Measurements from ENCODE around the gene HIGD1A. TPM values are rescaled to one million over a fixed set of nuclear protein-coding genes. Genes with fewer than 3 reads are reported as not detected.

Gene HIGD1A
- total RNA-seq, 2 donors from 2014 or later = 163 to 169 TPM

- Histone ChIP-seq H3K4me1 (ENCODE audit: control insufficient read depth in 1 of 2, low read depth in 2 of 2) (peaks cover 0 to 9% of the 10 kb centered on the region in 2 donors), H3K27me3 (replicated peaks; ENCODE audit: insufficient read depth) (no peaks in the 10 kb centered on the region), H3K4me3 (no peak overlapping the region), H3K27ac (no peak overlapping the region), H3K36me3 (no peaks in the 10 kb centered on the region), H3K9me3 (no peaks in the 10 kb centered on the region)
- DNase-seq (ENCODE audit: low spot score) (no peak), ATAC-seq (ENCODE audit: insufficient number of reproducible peaks, low FRiP score, low read depth) (no peak)
- TF ChIP-seq, protein P1, sequence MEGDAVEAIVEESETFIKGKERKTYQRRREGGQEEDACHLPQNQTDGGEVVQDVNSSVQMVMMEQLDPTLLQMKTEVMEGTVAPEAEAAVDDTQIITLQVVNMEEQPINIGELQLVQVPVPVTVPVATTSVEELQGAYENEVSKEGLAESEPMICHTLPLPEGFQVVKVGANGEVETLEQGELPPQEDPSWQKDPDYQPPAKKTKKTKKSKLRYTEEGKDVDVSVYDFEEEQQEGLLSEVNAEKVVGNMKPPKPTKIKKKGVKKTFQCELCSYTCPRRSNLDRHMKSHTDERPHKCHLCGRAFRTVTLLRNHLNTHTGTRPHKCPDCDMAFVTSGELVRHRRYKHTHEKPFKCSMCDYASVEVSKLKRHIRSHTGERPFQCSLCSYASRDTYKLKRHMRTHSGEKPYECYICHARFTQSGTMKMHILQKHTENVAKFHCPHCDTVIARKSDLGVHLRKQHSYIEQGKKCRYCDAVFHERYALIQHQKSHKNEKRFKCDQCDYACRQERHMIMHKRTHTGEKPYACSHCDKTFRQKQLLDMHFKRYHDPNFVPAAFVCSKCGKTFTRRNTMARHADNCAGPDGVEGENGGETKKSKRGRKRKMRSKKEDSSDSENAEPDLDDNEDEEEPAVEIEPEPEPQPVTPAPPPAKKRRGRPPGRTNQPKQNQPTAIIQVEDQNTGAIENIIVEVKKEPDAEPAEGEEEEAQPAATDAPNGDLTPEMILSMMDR (IDR thresholded peaks at IDR 0.05) = no peak
Observed at GRCh38 chr3:42755681-42756578, 48.4 kb downstream of the HIGD1A start.

- ATAC-seq (ENCODE audit: insufficient number of reproducible peaks, low FRiP score, low read depth) = no peak
- no peak overlapping the region for H3K27ac ChIP-seq
- TF ChIP-seq, protein P1 (IDR thresholded peaks at IDR 0.05) = no peak
- no peaks in the 10 kb centered on the region for H3K9me3 ChIP-seq
- no peak for DNase-seq (ENCODE audit: low spot score)
- H3K27me3 ChIP-seq (replicated peaks; ENCODE audit: insufficient read depth) = no peaks in the 10 kb centered on the region
- no peaks in the 10 kb centered on the region for H3K36me3 ChIP-seq
- peaks cover 0 to 26% of the 10 kb centered on the region in 2 donors for H3K4me1 ChIP-seq (ENCODE audit: control insufficient read depth in 1 of 2, low read depth in 2 of 2)
- no peak overlapping the region for H3K4me3 ChIP-seq
Observed at GRCh38 chr3:42753757-42754156, 50.5 kb downstream of the HIGD1A start.

DNA sequence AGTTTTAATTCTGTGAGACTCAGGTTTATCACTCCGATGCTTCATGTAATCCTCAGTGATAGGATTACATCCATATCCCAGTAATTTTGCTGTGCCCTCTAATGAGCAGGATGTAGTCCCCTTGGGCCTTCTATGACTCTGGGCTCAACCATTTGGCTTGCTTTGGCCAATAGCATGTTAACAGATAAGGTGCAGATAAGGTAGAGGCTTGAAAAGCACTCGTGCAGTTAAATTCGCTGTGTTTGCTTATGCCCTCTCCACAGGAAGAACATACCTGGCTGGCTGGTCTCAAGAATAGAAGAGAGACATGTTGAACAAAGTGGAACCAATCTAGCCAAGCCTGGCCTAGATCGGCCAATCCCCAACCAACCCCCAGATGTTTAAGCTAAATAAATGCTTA is 51.3 kb downstream of the HIGD1A start:
- Histone ChIP-seq H3K27ac (no peak overlapping the region), H3K36me3 (no peaks in the 10 kb centered on the region), H3K9me3 (no peaks in the 10 kb centered on the region), H3K4me3 (no peak overlapping the region), H3K4me1 (ENCODE audit: control insufficient read depth in 1 of 2, low read depth in 2 of 2) (peaks cover 0 to 34% of the 10 kb centered on the region in 2 donors), H3K27me3 (replicated peaks; ENCODE audit: insufficient read depth) (no peaks in the 10 kb centered on the region)
- ATAC-seq (ENCODE audit: insufficient number of reproducible peaks, low FRiP score, low read depth) = no peak
- TF ChIP-seq, protein P1 (IDR thresholded peaks at IDR 0.05) = no peak
- no peak for DNase-seq (ENCODE audit: low spot score)

DNA sequence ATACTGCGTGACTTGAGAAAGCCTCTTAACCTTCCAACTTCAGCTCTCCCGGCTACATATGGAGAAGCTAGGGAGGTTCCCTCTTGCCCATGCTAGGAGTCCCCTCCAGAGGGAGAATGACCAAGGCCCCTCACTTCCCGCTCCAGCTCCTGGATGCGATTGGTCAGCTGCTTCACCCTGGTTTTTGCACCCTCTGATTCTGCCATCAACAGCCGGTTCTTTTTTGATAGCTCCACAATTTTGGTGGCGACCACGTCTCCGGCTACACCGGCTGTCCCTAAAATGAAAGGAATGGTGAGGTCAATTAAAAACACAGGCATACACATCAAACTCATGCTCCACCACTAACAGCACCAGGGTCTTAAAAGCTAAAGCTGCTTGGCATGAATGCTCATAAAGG is 51.8 kb downstream of the HIGD1A start:
- no peak for DNase-seq (ENCODE audit: low spot score)
- H3K27me3 ChIP-seq (replicated peaks; ENCODE audit: insufficient read depth) = no peaks in the 10 kb centered on the region
- TF ChIP-seq, protein P1 (IDR thresholded peaks at IDR 0.05) = no peak
- H3K36me3 ChIP-seq = no peaks in the 10 kb centered on the region
- H3K9me3 ChIP-seq = no peaks in the 10 kb centered on the region
- H3K4me3 ChIP-seq = no peak overlapping the region
- H3K27ac ChIP-seq = no peak overlapping the region
- ATAC-seq (ENCODE audit: insufficient number of reproducible peaks, low FRiP score, low read depth) = no peak
- peaks cover 1 to 39% of the 10 kb centered on the region in 2 donors for H3K4me1 ChIP-seq (ENCODE audit: control insufficient read depth in 1 of 2, low read depth in 2 of 2)

DNA sequence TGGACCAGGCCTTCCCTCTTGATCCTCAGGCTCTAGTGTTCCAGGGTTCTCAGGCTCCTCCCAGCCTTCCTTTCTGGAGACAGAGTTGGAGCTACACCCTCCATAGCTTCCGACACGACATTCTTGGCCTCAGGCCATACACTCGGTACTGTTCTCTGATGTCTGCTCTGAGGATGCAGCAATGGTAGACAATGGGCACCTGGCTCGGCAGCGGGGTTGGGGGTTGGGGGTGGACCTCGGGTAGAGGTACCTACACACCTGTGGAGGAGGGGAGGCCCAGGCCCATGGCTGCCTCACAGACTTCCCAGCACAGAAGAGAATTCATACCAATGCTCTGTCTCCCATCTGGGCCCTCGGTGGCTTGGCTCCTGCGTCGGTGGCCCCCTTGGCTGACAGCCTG is 52.7 kb downstream of the HIGD1A start:
- DNase-seq (ENCODE audit: low spot score) = no peak
- no peak for ATAC-seq (ENCODE audit: insufficient number of reproducible peaks, low FRiP score, low read depth)
- Histone ChIP-seq H3K4me3 (no peak overlapping the region), H3K27ac (no peak overlapping the region), H3K36me3 (no peaks in the 10 kb centered on the region), H3K9me3 (no peaks in the 10 kb centered on the region), H3K27me3 (replicated peaks; ENCODE audit: insufficient read depth) (no peaks in the 10 kb centered on the region), H3K4me1 (ENCODE audit: control insufficient read depth in 1 of 2, low read depth in 2 of 2) (peaks cover 9 to 48% of the 10 kb centered on the region in 2 donors)
- TF ChIP-seq, protein P1 (IDR thresholded peaks at IDR 0.05) = no peak
